ENCODE data around the gene SNX7.

SNX7 gene, protein sequence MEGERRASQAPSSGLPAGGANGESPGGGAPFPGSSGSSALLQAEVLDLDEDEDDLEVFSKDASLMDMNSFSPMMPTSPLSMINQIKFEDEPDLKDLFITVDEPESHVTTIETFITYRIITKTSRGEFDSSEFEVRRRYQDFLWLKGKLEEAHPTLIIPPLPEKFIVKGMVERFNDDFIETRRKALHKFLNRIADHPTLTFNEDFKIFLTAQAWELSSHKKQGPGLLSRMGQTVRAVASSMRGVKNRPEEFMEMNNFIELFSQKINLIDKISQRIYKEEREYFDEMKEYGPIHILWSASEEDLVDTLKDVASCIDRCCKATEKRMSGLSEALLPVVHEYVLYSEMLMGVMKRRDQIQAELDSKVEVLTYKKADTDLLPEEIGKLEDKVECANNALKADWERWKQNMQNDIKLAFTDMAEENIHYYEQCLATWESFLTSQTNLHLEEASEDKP

GRCh38 chr1:98661544-98662355 is at the start of gene SNX7:
Gene SNX7 (plus strand): TSS chr1:98661721. CDS start chr1:98661732, 11 bp downstream.
- Histone ChIP-seq H3K4me3 (ENCODE audit: low read length in 2 of 2) (peak within 1 kb of the TSS; percentile 72 to 83), H3K27me3 (ENCODE audit: control insufficient read depth in 2 of 2, insufficient read depth in 2 of 2, low read length in 2 of 2) (no peaks in the 10 kb centered on the region), H3K9me3 (ENCODE audit: control insufficient read depth in 2 of 2, low read length in 2 of 2) (no peaks in the 10 kb centered on the region), H3K36me3 (ENCODE audit: control insufficient read depth in 2 of 2, insufficient read depth in 2 of 2, low read length in 2 of 2) (no peaks in the 10 kb centered on the region), H3K4me1 (ENCODE audit: control insufficient read depth in 2 of 2, insufficient read depth in 2 of 2, low read length in 2 of 2) (peaks cover 4 to 9% of the 10 kb centered on the region in 2 donors), H3K9ac (ENCODE audit: low read depth in 1 of 2, low read length in 2 of 2) (peak within 1 kb of the TSS; percentile 83 to 95), H3K27ac (ENCODE audit: low read depth in 2 of 2, low read length in 2 of 2) (peak within 1 kb of the TSS; percentile 90 to 94)

DNA sequence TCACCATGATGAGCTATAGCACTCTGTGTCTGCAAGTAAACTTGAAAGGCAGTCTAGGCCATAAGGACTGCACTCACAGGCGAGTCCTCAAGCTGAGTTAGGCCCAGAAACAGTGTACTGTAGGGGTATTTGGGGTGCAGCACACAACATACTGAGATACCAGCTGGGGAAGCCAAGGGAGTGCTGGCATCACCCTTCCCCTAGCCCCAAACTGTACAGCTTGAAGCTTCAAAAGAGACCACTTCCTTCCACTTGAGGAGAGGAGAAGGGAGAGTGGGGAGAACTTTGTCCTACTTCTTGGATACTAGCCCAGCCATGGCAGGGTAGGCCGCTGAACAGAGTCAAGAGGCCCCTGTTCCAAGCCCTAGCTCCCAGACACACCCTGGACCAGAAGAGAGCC is 24.2 kb upstream of the SNX7 start:
- Histone ChIP-seq H3K4me1 (ENCODE audit: control insufficient read depth in 2 of 2, insufficient read depth in 2 of 2, low read length in 2 of 2) (no peaks in the 10 kb centered on the region), H3K27me3 (ENCODE audit: control insufficient read depth in 2 of 2, insufficient read depth in 2 of 2, low read length in 2 of 2) (no peaks in the 10 kb centered on the region), H3K4me3 (ENCODE audit: low read length in 2 of 2) (no peak overlapping the region), H3K9me3 (ENCODE audit: control insufficient read depth in 2 of 2, low read length in 2 of 2) (no peaks in the 10 kb centered on the region), H3K36me3 (ENCODE audit: control insufficient read depth in 2 of 2, insufficient read depth in 2 of 2, low read length in 2 of 2) (no peaks in the 10 kb centered on the region), H3K9ac (ENCODE audit: low read depth in 1 of 2, low read length in 2 of 2) (no peak overlapping the region), H3K27ac (ENCODE audit: low read depth in 2 of 2, low read length in 2 of 2) (no peak overlapping the region)

DNA sequence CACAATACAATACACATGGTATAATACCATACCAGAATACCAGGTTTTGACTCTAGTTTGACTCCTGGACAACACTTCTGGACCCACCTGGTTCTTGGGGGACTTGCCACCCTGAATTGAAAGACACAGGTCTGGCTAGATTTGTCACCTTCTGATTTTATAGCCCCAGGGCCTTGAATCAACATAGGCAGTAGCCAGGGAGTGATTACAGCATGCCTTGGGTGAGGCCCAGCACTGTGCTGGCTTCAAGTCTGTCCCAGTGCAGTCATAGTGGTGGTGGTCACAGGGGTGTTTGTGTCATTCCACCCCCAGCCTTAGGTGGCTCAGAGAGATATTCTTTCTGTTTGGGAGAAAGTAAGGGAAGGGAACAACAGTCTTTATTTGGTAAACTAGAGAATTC is 23.3 kb upstream of the SNX7 start:
- Histone ChIP-seq H3K27ac (ENCODE audit: low read depth in 2 of 2, low read length in 2 of 2) (no peak overlapping the region), H3K9ac (ENCODE audit: low read depth in 1 of 2, low read length in 2 of 2) (no peak overlapping the region), H3K36me3 (ENCODE audit: control insufficient read depth in 2 of 2, insufficient read depth in 2 of 2, low read length in 2 of 2) (no peaks in the 10 kb centered on the region), H3K27me3 (ENCODE audit: control insufficient read depth in 2 of 2, insufficient read depth in 2 of 2, low read length in 2 of 2) (no peaks in the 10 kb centered on the region), H3K4me3 (ENCODE audit: low read length in 2 of 2) (no peak overlapping the region), H3K4me1 (ENCODE audit: control insufficient read depth in 2 of 2, insufficient read depth in 2 of 2, low read length in 2 of 2) (no peaks in the 10 kb centered on the region), H3K9me3 (ENCODE audit: control insufficient read depth in 2 of 2, low read length in 2 of 2) (no peaks in the 10 kb centered on the region)

- no peaks in the 10 kb centered on the region for H3K27me3 ChIP-seq (ENCODE audit: control insufficient read depth in 2 of 2, insufficient read depth in 2 of 2, low read length in 2 of 2)
- H3K27ac ChIP-seq (ENCODE audit: low read depth in 2 of 2, low read length in 2 of 2) = no peak overlapping the region
- no peaks in the 10 kb centered on the region for H3K9me3 ChIP-seq (ENCODE audit: control insufficient read depth in 2 of 2, low read length in 2 of 2)
- no peaks in the 10 kb centered on the region for H3K4me1 ChIP-seq (ENCODE audit: control insufficient read depth in 2 of 2, insufficient read depth in 2 of 2, low read length in 2 of 2)
- no peak overlapping the region for H3K4me3 ChIP-seq (ENCODE audit: low read length in 2 of 2)
- H3K9ac ChIP-seq (ENCODE audit: low read depth in 1 of 2, low read length in 2 of 2) = no peak overlapping the region
- no peaks in the 10 kb centered on the region for H3K36me3 ChIP-seq (ENCODE audit: control insufficient read depth in 2 of 2, insufficient read depth in 2 of 2, low read length in 2 of 2)
These were observed 17.0 kb upstream of the SNX7 start for GRCh38 chr1:98644510-98644909.

DNA sequence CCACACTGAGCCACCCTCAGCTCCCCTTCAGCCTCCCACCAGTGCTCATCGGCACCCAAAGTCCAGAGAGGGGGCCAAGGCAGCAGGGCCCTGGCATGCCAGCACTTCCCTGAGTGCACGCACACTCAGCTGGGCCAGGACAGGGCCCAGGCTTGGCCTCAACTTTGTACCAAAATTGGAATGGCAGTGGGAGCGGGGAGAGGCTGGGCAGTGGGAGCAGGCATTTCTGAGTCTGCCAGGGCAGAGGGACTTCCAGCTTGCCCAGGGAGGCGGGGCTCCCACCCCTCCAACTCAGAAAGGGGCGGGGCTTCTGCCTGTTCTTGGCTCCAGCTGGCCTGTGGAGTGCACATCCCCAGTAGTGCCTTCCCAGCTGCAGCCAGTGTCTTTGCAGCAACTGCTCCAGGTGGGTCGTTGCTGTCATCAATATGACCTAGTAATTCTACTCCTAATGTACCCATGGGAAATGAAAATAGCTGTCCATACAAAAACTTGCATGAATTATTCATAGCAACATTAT is 10.3 kb upstream of the SNX7 start:
- no peaks in the 10 kb centered on the region for H3K9me3 ChIP-seq (ENCODE audit: control insufficient read depth in 2 of 2, low read length in 2 of 2)
- no peaks in the 10 kb centered on the region for H3K27me3 ChIP-seq (ENCODE audit: control insufficient read depth in 2 of 2, insufficient read depth in 2 of 2, low read length in 2 of 2)
- no peak overlapping the region for H3K4me3 ChIP-seq (ENCODE audit: low read length in 2 of 2)
- H3K9ac ChIP-seq (ENCODE audit: low read depth in 1 of 2, low read length in 2 of 2) = no peak overlapping the region
- no peaks in the 10 kb centered on the region for H3K36me3 ChIP-seq (ENCODE audit: control insufficient read depth in 2 of 2, insufficient read depth in 2 of 2, low read length in 2 of 2)
- no peak overlapping the region for H3K27ac ChIP-seq (ENCODE audit: low read depth in 2 of 2, low read length in 2 of 2)
- H3K4me1 ChIP-seq (ENCODE audit: control insufficient read depth in 2 of 2, insufficient read depth in 2 of 2, low read length in 2 of 2) = no peaks in the 10 kb centered on the region

DNA sequence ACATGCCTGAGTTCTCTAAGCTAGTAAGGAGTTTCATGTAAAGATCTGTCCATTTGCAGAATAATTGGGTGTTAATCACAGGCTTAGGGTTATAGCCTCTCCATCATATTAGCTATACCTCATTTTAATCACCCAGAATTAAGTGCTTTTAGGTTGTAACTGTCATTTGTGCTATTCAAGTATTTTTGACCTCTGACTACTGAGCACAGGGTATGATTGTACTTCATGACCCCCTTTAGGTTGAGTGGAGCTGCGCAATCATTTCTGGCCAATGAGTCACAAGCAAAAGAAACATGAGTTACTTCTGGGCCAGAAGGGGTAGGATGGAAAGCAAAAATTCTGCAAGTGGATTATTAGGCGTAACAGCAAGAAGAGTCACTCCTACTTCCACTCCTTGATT is 8.4 kb upstream of the SNX7 start:
- no peak overlapping the region for H3K4me3 ChIP-seq (ENCODE audit: low read length in 2 of 2)
- H3K9me3 ChIP-seq (ENCODE audit: control insufficient read depth in 2 of 2, low read length in 2 of 2) = no peaks in the 10 kb centered on the region
- H3K36me3 ChIP-seq (ENCODE audit: control insufficient read depth in 2 of 2, insufficient read depth in 2 of 2, low read length in 2 of 2) = no peaks in the 10 kb centered on the region
- H3K9ac ChIP-seq (ENCODE audit: low read depth in 1 of 2, low read length in 2 of 2) = no peak overlapping the region
- H3K4me1 ChIP-seq (ENCODE audit: control insufficient read depth in 2 of 2, insufficient read depth in 2 of 2, low read length in 2 of 2) = no peaks in the 10 kb centered on the region
- no peaks in the 10 kb centered on the region for H3K27me3 ChIP-seq (ENCODE audit: control insufficient read depth in 2 of 2, insufficient read depth in 2 of 2, low read length in 2 of 2)
- H3K27ac ChIP-seq (ENCODE audit: low read depth in 2 of 2, low read length in 2 of 2) = no peak overlapping the region

- peaks cover 4 to 9% of the 10 kb centered on the region in 2 donors for H3K4me1 ChIP-seq (ENCODE audit: control insufficient read depth in 2 of 2, insufficient read depth in 2 of 2, low read length in 2 of 2)
- no peak overlapping the region for H3K4me3 ChIP-seq (ENCODE audit: low read length in 2 of 2)
- H3K27ac ChIP-seq (ENCODE audit: low read depth in 2 of 2, low read length in 2 of 2) = no peak overlapping the region
- no peaks in the 10 kb centered on the region for H3K36me3 ChIP-seq (ENCODE audit: control insufficient read depth in 2 of 2, insufficient read depth in 2 of 2, low read length in 2 of 2)
- no peaks in the 10 kb centered on the region for H3K27me3 ChIP-seq (ENCODE audit: control insufficient read depth in 2 of 2, insufficient read depth in 2 of 2, low read length in 2 of 2)
- H3K9ac ChIP-seq (ENCODE audit: low read depth in 1 of 2, low read length in 2 of 2) = no peak overlapping the region
- no peaks in the 10 kb centered on the region for H3K9me3 ChIP-seq (ENCODE audit: control insufficient read depth in 2 of 2, low read length in 2 of 2)
These were observed 1.6 kb upstream of the SNX7 start for GRCh38 chr1:98659879-98660278.

GRCh38 chr1:98660940-98661543 is 479 bp upstream of the SNX7 start:
- Histone ChIP-seq H3K9me3 (ENCODE audit: control insufficient read depth in 2 of 2, low read length in 2 of 2) (no peaks in the 10 kb centered on the region), H3K4me1 (ENCODE audit: control insufficient read depth in 2 of 2, insufficient read depth in 2 of 2, low read length in 2 of 2) (peaks cover 4 to 9% of the 10 kb centered on the region in 2 donors), H3K36me3 (ENCODE audit: control insufficient read depth in 2 of 2, insufficient read depth in 2 of 2, low read length in 2 of 2) (no peaks in the 10 kb centered on the region), H3K4me3 (ENCODE audit: low read length in 2 of 2) (peak overlapping the region; percentile 72 to 83), H3K27ac (ENCODE audit: low read depth in 2 of 2, low read length in 2 of 2) (peak overlapping the region; percentile 90 to 94), H3K27me3 (ENCODE audit: control insufficient read depth in 2 of 2, insufficient read depth in 2 of 2, low read length in 2 of 2) (no peaks in the 10 kb centered on the region), H3K9ac (ENCODE audit: low read depth in 1 of 2, low read length in 2 of 2) (peak overlapping the region; percentile 83 to 95)

- Histone ChIP-seq H3K27me3 (ENCODE audit: control insufficient read depth in 2 of 2, insufficient read depth in 2 of 2, low read length in 2 of 2) (no peaks in the 10 kb centered on the region), H3K9ac (ENCODE audit: low read depth in 1 of 2, low read length in 2 of 2) (peak overlapping the region; percentile 52 to 95), H3K4me1 (ENCODE audit: control insufficient read depth in 2 of 2, insufficient read depth in 2 of 2, low read length in 2 of 2) (peaks cover 4 to 9% of the 10 kb centered on the region in 2 donors), H3K9me3 (ENCODE audit: control insufficient read depth in 2 of 2, low read length in 2 of 2) (no peaks in the 10 kb centered on the region), H3K4me3 (ENCODE audit: low read length in 2 of 2) (peak overlapping the region; percentile 72 to 83), H3K27ac (ENCODE audit: low read depth in 2 of 2, low read length in 2 of 2) (peak overlapping the region; percentile 90 to 94), H3K36me3 (ENCODE audit: control insufficient read depth in 2 of 2, insufficient read depth in 2 of 2, low read length in 2 of 2) (no peaks in the 10 kb centered on the region)
These were observed 792 bp downstream of the SNX7 start for GRCh38 chr1:98662356-98662670.

DNA sequence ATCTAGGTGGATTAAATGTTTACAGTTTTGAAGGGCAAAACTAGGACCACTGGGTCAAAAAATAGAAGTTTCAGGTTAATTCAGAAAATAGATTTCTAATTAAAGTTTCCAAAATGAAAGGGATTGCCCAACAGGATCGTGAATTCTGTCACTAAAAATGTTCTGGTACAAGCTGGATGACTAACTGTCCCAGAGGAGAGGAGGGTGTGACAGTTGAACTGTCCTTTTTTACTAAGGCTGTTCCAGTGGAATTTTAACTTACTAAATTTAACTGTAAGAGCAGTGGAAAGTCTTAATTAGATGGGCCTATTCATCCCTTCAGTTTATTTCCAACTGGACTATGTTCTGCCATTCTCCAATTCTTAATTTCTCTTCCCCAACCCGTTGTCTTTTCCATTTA is 7.2 kb downstream of the SNX7 start:
- no peak overlapping the region for H3K9ac ChIP-seq (ENCODE audit: low read depth in 1 of 2, low read length in 2 of 2)
- H3K4me3 ChIP-seq (ENCODE audit: low read length in 2 of 2) = no peak overlapping the region
- no peak overlapping the region for H3K27ac ChIP-seq (ENCODE audit: low read depth in 2 of 2, low read length in 2 of 2)
- H3K9me3 ChIP-seq (ENCODE audit: control insufficient read depth in 2 of 2, low read length in 2 of 2) = no peaks in the 10 kb centered on the region
- no peaks in the 10 kb centered on the region for H3K36me3 ChIP-seq (ENCODE audit: control insufficient read depth in 2 of 2, insufficient read depth in 2 of 2, low read length in 2 of 2)
- H3K4me1 ChIP-seq (ENCODE audit: control insufficient read depth in 2 of 2, insufficient read depth in 2 of 2, low read length in 2 of 2) = peaks cover under 1 to 2% of the 10 kb centered on the region in 2 donors
- no peaks in the 10 kb centered on the region for H3K27me3 ChIP-seq (ENCODE audit: control insufficient read depth in 2 of 2, insufficient read depth in 2 of 2, low read length in 2 of 2)
